ENCODE data around the gene U2AF1L4.

U2AF1L4 gene

GRCh38 chr19:35710784-35711723 is 34.2 kb downstream of the U2AF1L4 start:
- no peak for DNase-seq

GRCh38 chr19:35708391-35708790 is 36.8 kb downstream of the U2AF1L4 start:
- DNase-seq: no peak

GRCh38 chr19:35704218-35704617 is 41.0 kb downstream of the U2AF1L4 start, which contains the start of gene ZBTB32:
Gene ZBTB32 (plus strand): TSS chr19:35704558. CDS start chr19:35714627, 10,069 bp downstream.
- no peak for DNase-seq

- DNase-seq: no peak
Measured at GRCh38 chr19:35703343-35703742, 41.9 kb downstream of the U2AF1L4 start.

GRCh38 chr19:35702223-35703012 is 42.8 kb downstream of the U2AF1L4 start:
- peak; percentile 98 for DNase-seq

GRCh38 chr19:35696835-35697234 is 48.4 kb downstream of the U2AF1L4 start:
- DNase-seq: no peak

- no peak for DNase-seq
Measured at GRCh38 chr19:35695895-35696422, 49.3 kb downstream of the U2AF1L4 start.

- DNase-seq: peak; percentile 86
Measured at GRCh38 chr19:35693835-35694599, 51.2 kb downstream of the U2AF1L4 start.

- no peak for DNase-seq
Measured at GRCh38 chr19:35693422-35693821, 51.8 kb downstream of the U2AF1L4 start.

All from NCI-H1694 (cell line).